Vagina (tissue), 2 donors: ENCODE measurements around the gene ICE1.

Experiments
- POLR2A ChIP-seq, 2 donors: fragments of 450-650 bp; IDR thresholded peaks; one replicate each; pipeline ENCODE4 v1.6.1; 2017; ENCODE audit warnings: antibody characterized with exemption in 2 of 2, mild to moderate bottlenecking in 2 of 2, moderate library complexity in 2 of 2
- POLR2AphosphoS5 ChIP-seq, 2 donors: sonication (generic); formaldehyde crosslinking; IDR thresholded peaks; one replicate each; pipeline ENCODE4 v1.9.0; 2017; ENCODE audit warnings: antibody characterized with exemption in 2 of 2, mild to moderate bottlenecking in 2 of 2, low read depth in 1 of 2; ENCODE audit not compliant: insufficient read depth in 1 of 2
- TF ChIP-seq, protein P1 (sequence below), 3 experiments: fragments of 450-650 bp in 2 of 3; fragments of 200-600 bp in 1 of 3; sonication (generic) in 1 of 3; IDR thresholded peaks; one replicate each; pipeline ENCODE4 v1.5.1; 2017 to 2019; ENCODE audit warnings: antibody characterized with exemption in 3 of 3, mild to moderate bottlenecking in 2 of 3, moderate library complexity in 2 of 3

DNA sequence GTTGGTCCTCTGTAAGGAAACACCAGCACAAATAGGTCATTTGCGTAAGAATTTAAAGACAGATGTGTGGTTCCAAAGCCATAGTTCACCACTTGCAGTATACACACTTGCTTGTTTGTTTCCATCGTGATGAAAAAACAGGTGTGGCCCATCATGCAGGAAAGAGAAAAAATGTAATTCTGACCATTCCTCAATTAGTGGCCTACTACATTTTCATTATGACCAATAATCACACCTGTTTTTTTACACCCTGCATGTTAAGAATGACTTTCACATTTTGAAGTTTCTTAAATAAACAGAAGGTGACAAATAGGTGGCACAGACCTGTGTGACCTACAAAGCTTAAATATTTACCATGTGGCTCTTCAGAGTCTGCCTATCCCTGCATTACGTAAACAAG is 2.2 kb upstream of the ICE1 start:
- TF ChIP-seq, protein P1, sequence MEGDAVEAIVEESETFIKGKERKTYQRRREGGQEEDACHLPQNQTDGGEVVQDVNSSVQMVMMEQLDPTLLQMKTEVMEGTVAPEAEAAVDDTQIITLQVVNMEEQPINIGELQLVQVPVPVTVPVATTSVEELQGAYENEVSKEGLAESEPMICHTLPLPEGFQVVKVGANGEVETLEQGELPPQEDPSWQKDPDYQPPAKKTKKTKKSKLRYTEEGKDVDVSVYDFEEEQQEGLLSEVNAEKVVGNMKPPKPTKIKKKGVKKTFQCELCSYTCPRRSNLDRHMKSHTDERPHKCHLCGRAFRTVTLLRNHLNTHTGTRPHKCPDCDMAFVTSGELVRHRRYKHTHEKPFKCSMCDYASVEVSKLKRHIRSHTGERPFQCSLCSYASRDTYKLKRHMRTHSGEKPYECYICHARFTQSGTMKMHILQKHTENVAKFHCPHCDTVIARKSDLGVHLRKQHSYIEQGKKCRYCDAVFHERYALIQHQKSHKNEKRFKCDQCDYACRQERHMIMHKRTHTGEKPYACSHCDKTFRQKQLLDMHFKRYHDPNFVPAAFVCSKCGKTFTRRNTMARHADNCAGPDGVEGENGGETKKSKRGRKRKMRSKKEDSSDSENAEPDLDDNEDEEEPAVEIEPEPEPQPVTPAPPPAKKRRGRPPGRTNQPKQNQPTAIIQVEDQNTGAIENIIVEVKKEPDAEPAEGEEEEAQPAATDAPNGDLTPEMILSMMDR (IDR thresholded peaks at IDR 0.05): no peak
- TF ChIP-seq POLR2AphosphoS5 (IDR thresholded peaks at IDR 0.05; ENCODE audit: insufficient read depth in 1 of 2, low read depth in 1 of 2): no peak
- no peak for TF ChIP-seq POLR2A (IDR thresholded peaks at IDR 0.05)
